HEK293T (cell line): ENCODE measurements around the gene RYR3.

ENCODE experiments used
- BHLHE40 ChIP-seq: fragments of 450-650 bp; IDR thresholded peaks from 2 replicates; pipeline ENCODE4 v1.6.1; 2016; ENCODE audit warnings: mild to moderate bottlenecking, moderate library complexity, borderline replicate concordance
- FOXM1 ChIP-seq: fragments of 450-650 bp; IDR thresholded peaks from 2 replicates; pipeline ENCODE4 v1.6.1; 2017; ENCODE audit warnings: mild to moderate bottlenecking, borderline replicate concordance
- HDGF ChIP-seq: fragments of 450-650 bp; IDR thresholded peaks from 2 replicates; pipeline ENCODE4 v1.6.1; 2017; ENCODE audit warnings: antibody characterized with exemption, borderline replicate concordance
- TARDBP ChIP-seq: fragments of 450-650 bp; IDR thresholded peaks from 2 replicates; pipeline ENCODE4 v1.6.1; 2016
- ZNF384 ChIP-seq: fragments of 450-650 bp; IDR thresholded peaks from 2 replicates; pipeline ENCODE4 v1.6.1; 2016

DNA sequence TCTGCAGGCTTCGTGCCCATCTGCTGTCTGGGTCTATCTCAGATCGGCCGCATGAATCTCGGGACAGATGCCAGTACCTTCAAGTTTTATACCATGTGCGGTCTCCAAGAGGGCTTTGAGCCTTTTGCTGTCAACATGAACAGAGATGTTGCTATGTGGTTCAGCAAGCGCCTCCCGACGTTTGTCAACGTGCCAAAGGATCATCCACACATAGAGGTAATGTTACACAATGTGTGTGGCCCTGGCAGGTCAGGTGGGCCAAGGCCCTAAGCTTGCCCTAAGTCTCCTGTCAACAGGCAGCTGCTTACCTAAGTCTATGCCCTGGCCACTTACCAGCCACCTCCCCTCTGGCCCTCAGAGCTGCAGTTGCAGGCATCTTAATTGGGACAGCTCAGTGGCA, 333.5 kb downstream of the RYR3 start:
- no peak for TF ChIP-seq FOXM1
- TF ChIP-seq ZNF384 = no peak
- no peak for TF ChIP-seq HDGF
- TF ChIP-seq TARDBP = no peak
- no peak for TF ChIP-seq BHLHE40
